Stimulated activated CD4-positive, alpha-beta T cell treated with anti-CD3 and anti-CD28 coated beads, Interleukin-4, amount 100 ng/mL, for 48 hours (primary cell): ENCODE results near the gene SAMD11.
"Not testable (repeated sequence)": the region's sequence is repeated elsewhere in the genome, so short reads cannot be mapped to it uniquely, and the experiment has no call there.

Experiments
- DNase-seq, 2 donors: peaks; one replicate each; pipeline ENCODE4 v3.0.0-alpha.2; 2020; ENCODE audit warnings: low read depth in 2 of 2

The SAMD11 gene

GRCh38 chr1:945688-946556 lies 22.2 kb downstream of the SAMD11 start:
- no peak for DNase-seq

DNA sequence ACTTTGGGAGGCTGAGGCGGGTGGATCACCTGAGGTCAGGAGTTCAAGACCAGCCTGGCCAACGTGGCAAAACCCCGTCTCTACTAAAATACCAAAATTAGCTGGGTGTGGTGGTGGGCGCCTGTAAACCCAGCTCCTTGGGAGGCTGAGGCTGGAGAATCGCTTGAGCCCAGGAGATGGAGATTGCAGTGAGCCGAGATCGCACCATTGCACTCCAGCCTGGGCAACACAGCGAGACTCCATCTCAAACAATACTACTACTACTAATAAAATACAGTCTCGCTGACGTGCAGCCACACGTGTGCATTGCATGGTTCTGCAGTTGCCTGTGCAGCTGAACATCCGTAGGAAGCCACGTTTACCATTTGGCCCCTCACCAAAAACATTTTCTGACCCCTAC lies 23.1 kb downstream of the SAMD11 start:
- not testable (repeated sequence) for DNase-seq

- no peak for DNase-seq
Measured at GRCh38 chr1:947958-948357, 24.2 kb downstream of the SAMD11 start.

GRCh38 chr1:950268-950667 lies 26.5 kb downstream of the SAMD11 start:
- no peak for DNase-seq

GRCh38 chr1:950881-951280 lies 27.2 kb downstream of the SAMD11 start:
- no peak for DNase-seq

DNA sequence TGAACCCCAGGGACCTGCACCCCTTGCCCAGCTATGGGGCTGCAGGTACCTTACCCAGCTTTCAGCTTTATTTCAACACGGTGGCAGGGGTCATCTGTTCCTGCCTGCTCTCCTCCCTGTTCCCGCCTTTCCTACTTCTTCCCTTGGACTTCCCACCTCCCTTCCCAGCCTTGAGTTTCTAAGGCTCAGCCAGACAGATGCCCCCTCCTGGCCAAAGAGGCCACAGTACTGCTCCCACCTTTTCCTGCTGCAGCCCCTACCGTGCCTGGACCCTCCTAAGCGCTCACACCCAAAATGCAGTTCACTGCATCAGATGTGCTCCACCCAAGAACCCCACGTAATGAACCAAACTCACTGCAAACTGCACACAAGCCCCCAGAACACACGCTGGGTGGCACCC lies 27.6 kb downstream of the SAMD11 start:
- DNase-seq, result no peak

DNA sequence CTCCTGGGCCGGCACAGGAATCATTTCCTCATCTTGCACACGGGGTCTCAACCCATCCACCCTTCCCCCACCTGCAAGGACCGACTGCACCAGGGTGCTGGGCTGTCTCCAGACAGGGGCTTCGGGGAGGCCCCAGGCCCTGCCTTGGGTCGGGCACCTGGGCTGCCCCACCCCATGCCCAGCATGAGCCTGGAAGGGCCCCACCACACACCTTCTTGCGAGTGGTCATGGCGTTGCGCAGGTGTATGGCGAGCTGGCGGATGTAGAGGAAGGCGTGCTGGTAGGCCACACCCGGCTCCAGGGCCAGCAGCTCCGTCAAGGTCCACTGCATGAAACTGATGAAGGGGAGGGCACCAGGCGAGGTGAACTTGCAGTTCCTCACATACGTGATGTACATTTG lies 28.5 kb downstream of the SAMD11 start:
- DNase-seq, result no peak

GRCh38 chr1:952603-953002 lies 28.9 kb downstream of the SAMD11 start:
- DNase-seq, result no peak

- DNase-seq, result no peak
Measured at GRCh38 chr1:953524-954320, 30.0 kb downstream of the SAMD11 start.

- no peak for DNase-seq
Measured at GRCh38 chr1:954927-955326, 31.2 kb downstream of the SAMD11 start.

DNA sequence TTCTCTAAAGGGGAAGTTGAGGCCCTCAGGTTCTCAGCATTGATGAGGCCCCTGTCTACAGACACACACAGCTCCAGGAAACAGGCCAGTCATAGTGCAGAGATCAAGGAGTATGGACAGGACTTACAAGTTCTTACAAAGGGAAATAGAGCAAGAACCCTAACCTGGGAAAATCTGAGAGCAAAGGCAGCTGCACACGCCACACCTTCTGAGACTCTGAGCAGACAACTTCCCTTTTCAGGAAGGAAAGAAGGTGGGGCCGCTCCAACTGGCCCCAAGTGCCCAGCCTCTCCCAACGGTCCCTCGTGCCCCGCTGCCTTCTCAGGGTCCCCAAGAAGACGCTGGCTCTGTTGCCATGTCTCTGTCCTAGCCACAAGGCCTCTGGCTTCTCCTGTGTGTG lies 31.8 kb downstream of the SAMD11 start:
- DNase-seq, result no peak

- DNase-seq, result no peak
Measured at GRCh38 chr1:956636-957035, 32.9 kb downstream of the SAMD11 start.

DNA sequence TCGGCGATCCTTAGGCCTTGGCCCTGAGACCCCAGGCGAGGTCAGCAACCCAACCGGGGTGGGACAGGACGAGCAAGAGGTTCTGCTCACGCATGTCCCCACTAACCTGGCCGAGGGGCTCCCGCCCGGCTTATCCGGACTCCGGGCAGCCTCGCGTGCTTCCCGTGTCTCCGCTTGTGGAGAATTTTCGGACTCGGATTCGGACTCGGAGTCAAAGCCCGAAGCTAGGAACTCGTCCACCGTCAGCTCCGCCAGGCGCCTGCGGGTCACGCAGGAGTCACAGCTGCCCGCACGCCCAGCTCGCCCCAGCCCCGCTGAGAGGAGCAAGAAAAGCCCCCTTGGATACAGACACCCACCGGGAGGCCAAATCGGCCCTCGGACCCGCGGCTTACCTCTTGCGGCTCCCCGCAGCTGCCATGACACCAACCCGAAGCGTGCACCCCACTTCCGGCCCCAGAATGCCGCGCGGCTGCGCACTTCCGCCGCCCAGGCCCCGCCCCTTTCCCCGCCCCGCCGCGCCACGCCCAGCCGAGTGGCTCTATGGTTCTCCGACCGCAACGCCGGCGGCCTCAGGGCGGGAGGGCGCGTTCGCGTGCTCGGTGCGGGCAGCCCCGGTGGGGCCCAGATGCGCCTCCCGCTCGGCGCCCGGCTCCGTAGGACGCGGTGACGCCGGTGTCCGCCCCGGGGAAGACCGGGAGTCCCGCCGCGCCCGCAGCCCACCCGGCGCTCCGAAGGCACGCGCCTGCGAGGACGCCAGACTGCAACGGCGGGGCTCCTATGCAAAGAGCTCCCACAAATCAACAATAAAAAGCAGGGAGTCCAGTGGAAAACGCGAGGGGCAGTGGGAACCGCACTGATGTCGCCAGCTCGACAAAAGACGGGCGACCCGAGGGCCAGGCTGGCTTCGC lies 35.4 kb downstream of the SAMD11 start, which contains the start of gene NOC2L:
TSS of gene NOC2L (minus strand) at position 434 of the 908 bp plus-strand sequence. CDS start at position 418, 16 bp downstream.
- DNase-seq, result peak; percentile 96 to 99

DNA sequence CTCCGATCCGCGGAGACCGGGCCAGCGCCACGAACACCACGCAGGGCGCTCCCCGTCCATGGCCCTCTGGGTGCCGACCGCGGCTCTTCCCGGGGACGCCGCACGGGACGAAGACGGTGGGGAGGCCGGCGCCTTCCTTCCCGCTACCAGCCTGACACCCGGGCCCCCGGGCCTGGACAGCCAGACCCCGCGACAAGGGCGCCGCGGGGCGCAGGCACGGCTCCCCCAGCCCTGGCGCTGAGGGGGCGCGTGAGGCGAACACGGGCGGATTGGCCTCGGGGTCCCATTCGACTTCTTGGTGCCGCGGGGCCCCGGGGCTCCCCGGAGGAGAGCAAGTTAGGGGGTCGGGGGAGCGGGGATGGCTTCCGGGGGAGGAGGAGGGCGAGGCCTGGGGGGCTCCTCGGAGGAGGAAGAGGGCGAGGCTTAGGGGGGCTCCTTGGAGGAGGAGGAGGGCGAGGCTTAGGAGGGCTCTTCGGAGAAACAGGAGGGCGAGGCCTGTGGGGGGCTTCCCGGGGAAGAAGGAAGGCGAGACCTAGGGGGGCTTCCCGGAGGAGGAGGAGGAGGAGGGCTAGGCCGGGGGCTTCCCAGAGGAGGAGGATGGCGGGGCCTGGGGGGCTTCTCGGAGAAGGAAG lies 36.1 kb downstream of the SAMD11 start:
- no peak for DNase-seq

GRCh38 chr1:960363-961131 lies 36.8 kb downstream of the SAMD11 start, which contains the start of gene KLHL17:
Gene KLHL17, plus strand, starts transcription at chr1:960584. Its CDS starts 110 bp downstream, at chr1:960694.
- DNase-seq, result peak; percentile 82 to 86

DNA sequence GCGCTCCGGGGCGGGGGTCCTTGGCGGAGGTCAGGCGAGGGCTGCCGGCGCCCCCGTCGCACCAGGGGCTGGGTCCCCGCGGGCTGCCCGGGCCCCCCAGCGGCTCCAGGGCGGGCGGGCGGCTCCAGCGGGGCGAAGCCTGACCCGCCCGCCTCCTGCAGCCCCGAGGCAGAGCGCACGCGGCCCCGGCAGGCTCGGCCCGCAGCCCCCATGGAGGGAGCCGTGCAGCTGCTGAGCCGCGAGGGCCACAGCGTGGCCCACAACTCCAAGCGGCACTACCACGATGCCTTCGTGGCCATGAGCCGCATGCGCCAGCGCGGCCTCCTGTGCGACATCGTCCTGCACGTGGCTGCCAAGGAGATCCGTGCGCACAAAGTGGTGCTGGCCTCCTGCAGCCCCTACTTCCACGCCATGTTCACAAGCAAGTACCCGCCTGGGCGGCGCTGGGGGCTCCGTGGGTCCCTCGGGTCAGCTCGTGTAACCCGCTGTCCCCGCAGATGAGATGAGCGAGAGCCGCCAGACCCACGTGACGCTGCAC lies 37.5 kb downstream of the SAMD11 start:
- DNase-seq, result no peak

DNA sequence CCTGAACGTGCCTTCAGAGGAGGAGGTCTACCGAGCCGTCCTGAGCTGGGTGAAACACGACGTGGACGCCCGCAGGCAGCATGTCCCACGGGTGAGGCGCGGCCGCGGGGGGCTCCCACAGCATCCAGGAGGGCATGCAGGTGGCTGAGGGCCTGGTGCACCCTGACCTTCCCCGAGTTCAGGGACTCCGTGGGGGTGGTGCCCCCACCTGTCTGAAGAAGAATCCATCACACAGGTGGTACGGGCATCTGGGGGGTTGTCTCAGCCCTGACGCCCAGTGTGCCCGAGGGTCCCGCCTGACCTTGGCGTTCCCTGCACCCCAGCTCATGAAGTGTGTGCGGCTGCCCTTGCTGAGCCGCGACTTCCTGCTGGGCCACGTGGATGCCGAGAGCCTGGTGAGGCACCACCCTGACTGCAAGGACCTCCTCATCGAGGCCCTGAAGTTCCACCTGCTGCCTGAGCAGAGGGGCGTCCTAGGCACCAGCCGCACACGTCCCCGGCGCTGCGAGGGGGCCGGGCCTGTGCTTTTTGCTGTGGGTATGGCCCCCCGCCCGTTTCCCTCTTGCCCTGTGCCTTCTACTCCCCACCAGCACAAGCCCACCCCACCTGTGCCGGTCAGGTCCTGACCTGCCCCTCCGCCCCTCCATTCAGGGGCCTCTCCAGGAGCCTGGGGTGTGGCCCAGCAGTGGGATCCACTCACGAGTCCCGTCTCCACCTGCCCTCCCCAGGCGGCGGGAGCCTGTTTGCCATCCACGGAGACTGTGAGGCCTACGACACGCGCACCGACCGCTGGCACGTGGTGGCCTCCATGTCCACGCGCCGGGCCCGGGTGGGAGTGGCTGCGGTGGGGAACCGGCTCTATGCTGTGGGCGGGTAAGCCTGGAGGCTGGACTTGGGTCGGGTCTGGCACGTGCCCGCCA lies 38.9 kb downstream of the SAMD11 start:
- DNase-seq, result no peak

DNA sequence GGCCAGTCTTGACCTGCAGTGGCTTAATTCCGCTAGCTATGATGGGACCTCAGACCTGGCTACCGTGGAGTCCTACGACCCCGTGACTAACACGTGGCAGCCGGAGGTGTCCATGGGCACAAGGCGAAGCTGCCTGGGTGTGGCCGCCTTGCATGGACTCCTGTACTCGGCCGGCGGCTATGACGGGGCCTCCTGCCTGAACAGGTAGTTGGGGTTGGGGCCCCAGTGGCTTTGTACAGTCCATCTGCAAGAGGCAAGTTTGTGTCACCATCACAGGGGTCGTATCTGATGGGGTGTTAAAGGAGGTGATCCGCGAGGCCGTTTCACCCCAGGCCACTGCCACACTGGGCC lies 39.6 kb downstream of the SAMD11 start:
- DNase-seq, result no peak
